OCI-LY7 (cell line): Measurements from ENCODE around the gene STH. TPM values are rescaled to one million over a fixed set of nuclear protein-coding genes. Genes with fewer than 3 reads are reported as not detected.

Experiments
- BruUV-seq: library from RNA; stranded (reverse); fragments of 400-500 nt; replicated peaks from 2 replicates; lab custom pipeline; 2021; lab: Mats Ljungman, UMichigan
- CTCF ChIA-PET: fragments of 300-600 bp; sonication (Branson Sonifier 250); formaldehyde crosslinking; loops from one replicate; lab custom pipeline; 2022; ENCODE audit warnings: antibody characterized with exemption; ENCODE audit not compliant: unreplicated experiment; lab: Charles Lee
- POLR2A ChIA-PET: fragments of 300-600 bp; sonication (Branson Sonifier 250); formaldehyde crosslinking; loops from one replicate; lab custom pipeline; 2022; ENCODE audit warnings: antibody characterized with exemption; lab: Charles Lee
- DNase-seq: peaks from one replicate; pipeline ENCODE4 v3.0.0-alpha.2; 2015; ENCODE audit warnings: low spot score
- H2AFZ ChIP-seq: fragments of 200-600 bp; sonication (generic), shearing (Covaris generic); 2 replicates; pipeline ENCODE4 v1.6.1; 2014; ENCODE audit warnings: mild to moderate bottlenecking, antibody characterized with exemption, low read length, moderate library complexity
- H3K27ac ChIP-seq: fragments of 200-600 bp; sonication (generic); 2 replicates; pipeline ENCODE4 v1.5.1; 2014; ENCODE audit warnings: mixed run types, low read depth, mild to moderate bottlenecking, moderate library complexity, low read length, inconsistent platforms; ENCODE audit not compliant: poor library complexity, severe bottlenecking
- H3K36me3 ChIP-seq: fragments of 200-600 bp; sonication (generic); 2 replicates; pipeline ENCODE4 v1.6.1; 2014; ENCODE audit warnings: mild to moderate bottlenecking, antibody characterized with exemption, low read length, moderate library complexity, mixed read lengths; ENCODE audit not compliant: insufficient read depth
- H3K4me1 ChIP-seq: fragments of 200-600 bp; sonication (generic); 2 replicates; pipeline ENCODE4 v1.5.1; 2014; ENCODE audit warnings: mild to moderate bottlenecking, low read length; ENCODE audit not compliant: insufficient read depth, poor library complexity, severe bottlenecking
- H3K4me2 ChIP-seq: fragments of 200-600 bp; sonication (generic); 2 replicates; pipeline ENCODE4 v1.6.1; 2014; ENCODE audit warnings: mild to moderate bottlenecking, low read length
- H3K4me3 ChIP-seq: fragments of 200-600 bp; sonication (generic); 2 replicates; pipeline ENCODE4 v1.5.1; 2014; ENCODE audit warnings: mild to moderate bottlenecking, low read depth, low read length; ENCODE audit not compliant: poor library complexity, severe bottlenecking
- H3K79me2 ChIP-seq: fragments of 200-600 bp; sonication (generic); 2 replicates; pipeline ENCODE4 v1.6.1; 2016; ENCODE audit warnings: low read depth, mild to moderate bottlenecking, low read length, moderate library complexity, mixed read lengths; ENCODE audit not compliant: insufficient read depth
- H3K9me2 ChIP-seq: fragments of 200-600 bp; sonication (generic); 2 replicates; pipeline ENCODE4 v1.6.1; 2016; ENCODE audit warnings: mild to moderate bottlenecking, low read length, mixed read lengths; ENCODE audit not compliant: insufficient read depth
- H3K9me3 ChIP-seq: fragments of 200-600 bp; sonication (generic); 2 replicates; pipeline ENCODE4 v1.6.1; 2014; ENCODE audit warnings: mild to moderate bottlenecking, mixed run types, low read length, mixed read lengths
- H4K20me1 ChIP-seq: fragments of 200-600 bp; sonication (generic); 2 replicates; pipeline ENCODE4 v1.6.1; 2014; ENCODE audit warnings: mild to moderate bottlenecking, antibody characterized with exemption, low read length, moderate library complexity, mixed read lengths; ENCODE audit not compliant: insufficient read depth
- CTCF ChIP-seq: fragments of 200-600 bp; sonication (generic); conservative IDR thresholded peaks from 2 replicates; pipeline ENCODE4 v1.5.1; 2014; ENCODE audit warnings: mild to moderate bottlenecking, antibody characterized with exemption, low read length, moderate library complexity, mixed read lengths
- EZH2phosphoT487 ChIP-seq: fragments of 200-600 bp; sonication (generic); IDR thresholded peaks from 2 replicates; pipeline ENCODE4 v1.6.1; 2018; ENCODE audit warnings: low read depth, borderline replicate concordance, mild to moderate bottlenecking, mixed run types, antibody characterized with exemption, low read length, moderate library complexity, mixed read lengths
- intact Hi-C: fragments of 100-400 bp; cut with micrococcal nuclease; formaldehyde crosslinking; loops from one replicate; pipeline ENCODE4 v1.10.0; 2022; ENCODE audit not compliant: unreplicated experiment
- total RNA-seq, 2 experiments: library from RNA; depleted of rRNA in 1 of 2; stranded (reverse); fragments of >200 nt in 1 of 2; shearing (Covaris generic) in 1 of 2; gene quantifications; 2 replicates each; pipeline ENCODE4 v1.2.3, GENCODE V29; 2014 to 2022

STH gene
- total RNA-seq, 2 experiments from 2014 or later: not detected

GRCh38 chr17:46031920-46032319 lies 32.9 kb downstream of the STH start:
- POLR2A ChIA-PET: no interaction called here
- Histone ChIP-seq H3K9me2 (no peaks in the 10 kb centered on the region), H3K4me2 (no peak overlapping the region), H3K36me3 (peaks cover 97% of the 10 kb centered on the region), H3K9me3 (no peaks in the 10 kb centered on the region), H2AFZ (no peak overlapping the region), H3K79me2 (no peaks in the 10 kb centered on the region), H4K20me1 (no peaks in the 10 kb centered on the region), H3K4me1 (no peaks in the 10 kb centered on the region), H3K27ac (no peak overlapping the region), H3K4me3 (no peak overlapping the region)
- CTCF ChIA-PET: no interaction called here
- no peak for TF ChIP-seq CTCF
- TF ChIP-seq EZH2phosphoT487: no peak
- intact Hi-C loops: no loop called here
- BruUV-seq: no TSS peak
- no peak for DNase-seq

- intact Hi-C loops: no loop called here
- Histone ChIP-seq H4K20me1 (no peaks in the 10 kb centered on the region), H3K9me2 (no peaks in the 10 kb centered on the region), H3K4me3 (no peak overlapping the region), H3K36me3 (peaks cover 97% of the 10 kb centered on the region), H3K4me2 (no peak overlapping the region), H3K27ac (no peak overlapping the region), H3K4me1 (no peaks in the 10 kb centered on the region), H3K9me3 (no peaks in the 10 kb centered on the region), H3K79me2 (no peaks in the 10 kb centered on the region), H2AFZ (no peak overlapping the region)
- TF ChIP-seq CTCF (no peak), EZH2phosphoT487 (no peak)
- POLR2A ChIA-PET: interaction anchor here (0.6 kb wide), 1 partner anchor 134 kb away, joined by 7 read pairs; no protein-coding TSS in a partner anchor
- no peak for DNase-seq
- CTCF ChIA-PET: no interaction called here
- BruUV-seq: no TSS peak
These were observed 33.9 kb downstream of the STH start for GRCh38 chr17:46032909-46033308.

- Histone ChIP-seq H3K4me2 (no peak overlapping the region), H2AFZ (no peak overlapping the region), H3K27ac (no peak overlapping the region), H3K4me1 (no peaks in the 10 kb centered on the region), H3K79me2 (no peaks in the 10 kb centered on the region), H3K4me3 (no peak overlapping the region), H4K20me1 (no peaks in the 10 kb centered on the region), H3K36me3 (peaks cover 97% of the 10 kb centered on the region), H3K9me2 (no peaks in the 10 kb centered on the region), H3K9me3 (no peaks in the 10 kb centered on the region)
- DNase-seq: no peak
- ChIA-PET POLR2A (interaction anchor here (0.6 kb wide), 1 partner anchor 133 kb away, joined by 7 read pairs; no protein-coding TSS in a partner anchor), CTCF (no interaction called here)
- intact Hi-C loops: no loop called here
- BruUV-seq: no TSS peak
- no peak for TF ChIP-seq EZH2phosphoT487
- TF ChIP-seq CTCF: no peak
These were observed 34.3 kb downstream of the STH start for GRCh38 chr17:46033392-46033791.
